IPS DF 19.7 (cell line): Measurements from ENCODE around the gene HSD17B14.
A peak's percentile ranks its signal among the peaks of the same experiment; 100 is the strongest.
"Not testable (repeated sequence)": the region's sequence is repeated elsewhere in the genome, so short reads cannot be mapped to it uniquely, and the experiment has no call there.

ENCODE experiments used
- DNase-seq: peaks from one replicate; pipeline ENCODE4 v3.0.0-alpha.2; 2013; ENCODE audit warnings: low read depth, low spot score

HSD17B14 gene

GRCh38 chr19:48867746-48868113 is 31.4 kb upstream of the HSD17B14 start:
- no peak for DNase-seq

DNA sequence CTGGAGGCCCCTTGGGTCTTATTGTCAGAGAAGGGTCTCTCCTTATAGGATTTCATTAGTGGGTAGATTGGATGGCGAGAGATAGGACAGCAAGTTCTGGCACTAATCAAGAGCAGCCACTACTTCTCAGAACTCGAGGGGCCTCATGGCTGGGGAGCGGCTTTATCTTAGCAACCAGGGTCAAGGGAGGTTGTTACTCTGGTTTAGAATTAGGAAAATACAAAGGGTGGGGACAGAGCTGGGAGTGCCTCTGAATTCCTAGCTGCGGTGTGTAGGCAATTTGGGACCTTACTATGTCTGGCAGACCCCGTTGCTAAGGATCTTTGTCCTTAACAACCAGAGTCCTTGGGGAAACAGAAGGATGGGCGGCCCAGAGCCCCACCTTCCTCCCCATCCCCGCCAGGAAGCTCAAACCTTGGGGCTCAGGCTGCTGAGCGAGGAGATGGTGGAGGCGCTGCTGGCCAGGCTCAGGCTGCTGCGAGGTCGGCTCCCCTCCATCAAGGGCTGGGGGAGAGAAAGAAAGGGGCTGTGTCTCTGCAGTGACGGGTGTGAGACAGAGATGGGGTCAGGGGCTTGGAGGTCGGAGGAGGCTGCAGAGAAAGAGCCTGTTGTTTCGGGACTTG is 30.9 kb upstream of the HSD17B14 start:
- DNase-seq: no peak

DNA sequence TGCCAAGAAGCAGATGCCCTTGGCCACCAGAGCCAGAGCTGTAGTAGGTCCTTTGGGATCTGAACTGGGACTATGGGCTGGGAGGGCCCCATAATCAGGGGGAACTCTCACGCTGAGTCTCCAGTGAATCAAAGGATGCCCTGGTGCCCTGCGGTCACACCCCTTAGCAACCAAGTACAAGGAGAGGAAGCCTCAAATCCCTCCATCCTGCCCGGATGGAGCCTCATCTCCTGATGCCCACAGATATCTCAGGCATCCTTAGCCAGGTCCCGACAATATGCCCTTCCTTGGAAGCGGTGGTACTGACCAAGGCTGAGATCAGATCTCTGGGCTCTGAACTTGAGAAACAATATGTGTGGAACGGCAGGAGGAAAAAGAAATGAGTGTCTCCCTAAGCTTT is 30.4 kb upstream of the HSD17B14 start:
- no peak for DNase-seq

GRCh38 chr19:48862827-48863226 is 26.5 kb upstream of the HSD17B14 start:
- no peak for DNase-seq

DNA sequence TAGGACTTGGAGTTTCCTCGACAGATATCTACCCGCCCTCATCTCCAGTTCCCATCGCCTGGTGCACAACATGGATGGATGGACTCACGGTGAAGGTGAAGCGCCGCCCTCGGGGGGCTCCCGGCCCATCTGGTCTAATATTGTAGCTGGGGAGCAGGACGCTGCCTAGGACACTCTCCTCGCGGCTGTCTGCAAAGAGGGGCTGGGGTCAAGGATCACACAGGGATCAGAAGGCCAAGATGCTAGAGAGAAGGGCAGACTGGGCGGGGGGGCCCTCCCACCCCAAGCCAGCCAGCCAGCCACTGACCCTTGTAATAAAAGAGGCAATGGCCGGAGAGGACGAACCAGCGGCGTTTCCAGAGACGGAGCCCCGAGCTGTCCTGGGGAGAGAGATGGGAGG is 25.0 kb upstream of the HSD17B14 start:
- DNase-seq: no peak

- DNase-seq: no peak
Observed at GRCh38 chr19:48859711-48860572, 23.7 kb upstream of the HSD17B14 start.

DNA sequence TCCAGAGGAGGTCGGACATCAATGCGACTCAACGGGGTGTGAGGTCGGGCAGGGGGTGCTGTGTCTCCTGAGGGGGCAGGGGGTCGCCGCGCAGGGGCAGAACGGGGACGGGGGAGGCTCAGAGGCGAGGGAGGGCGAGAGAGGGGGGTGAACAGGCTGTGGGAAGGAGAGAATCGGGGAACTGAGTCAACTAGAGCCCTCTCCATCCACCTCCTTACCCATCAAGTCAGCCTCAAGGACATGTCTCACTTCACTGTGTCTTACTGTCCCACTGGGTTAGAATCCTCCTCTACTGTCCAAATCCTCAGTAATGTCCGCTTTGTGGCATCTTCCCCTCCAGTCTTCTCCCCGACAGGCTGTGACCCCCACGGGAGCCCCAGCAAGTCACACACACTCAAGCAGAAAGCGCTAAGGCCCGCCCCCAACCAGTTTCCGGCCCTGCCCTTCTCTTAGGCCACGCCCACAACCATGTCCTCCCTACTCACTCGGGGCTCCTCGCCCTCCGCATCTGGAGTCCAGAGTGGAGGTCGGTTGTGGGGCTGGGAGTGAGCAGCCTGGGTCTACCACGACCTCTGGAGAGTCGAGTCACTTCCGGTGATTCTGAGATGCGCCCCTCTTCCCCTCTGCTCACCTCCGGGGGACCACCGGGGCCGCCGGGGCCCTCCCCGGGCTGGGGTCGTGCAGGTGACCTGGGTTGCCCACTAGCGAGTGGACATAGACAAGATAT is 22.9 kb upstream of the HSD17B14 start:
- DNase-seq: no peak

GRCh38 chr19:48856921-48857320 is 20.6 kb upstream of the HSD17B14 start:
- DNase-seq: no peak

DNA sequence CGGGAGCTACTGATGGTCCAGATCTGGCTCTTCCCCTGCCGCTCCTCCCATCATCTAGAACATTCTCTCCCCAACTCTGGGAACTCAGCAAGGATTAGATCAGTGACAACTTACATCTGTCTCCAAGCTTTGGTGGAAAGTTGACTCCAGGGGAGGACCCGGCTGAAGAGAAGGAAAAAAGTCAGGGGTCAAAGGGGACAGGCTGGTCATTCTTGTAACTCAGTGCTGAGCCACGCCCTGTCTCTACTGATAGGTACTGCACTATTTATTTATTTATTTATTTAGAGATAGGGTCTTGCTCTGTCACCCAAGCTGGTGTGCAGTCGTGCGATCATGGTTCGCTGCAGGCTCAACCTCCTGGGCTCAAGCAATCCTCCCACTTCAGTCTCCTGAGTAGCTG is 17.8 kb upstream of the HSD17B14 start:
- no peak for DNase-seq

- DNase-seq: no peak
Observed at GRCh38 chr19:48853483-48853882, 17.2 kb upstream of the HSD17B14 start.

- DNase-seq: no peak
Observed at GRCh38 chr19:48852292-48852691, 16.0 kb upstream of the HSD17B14 start.

DNA sequence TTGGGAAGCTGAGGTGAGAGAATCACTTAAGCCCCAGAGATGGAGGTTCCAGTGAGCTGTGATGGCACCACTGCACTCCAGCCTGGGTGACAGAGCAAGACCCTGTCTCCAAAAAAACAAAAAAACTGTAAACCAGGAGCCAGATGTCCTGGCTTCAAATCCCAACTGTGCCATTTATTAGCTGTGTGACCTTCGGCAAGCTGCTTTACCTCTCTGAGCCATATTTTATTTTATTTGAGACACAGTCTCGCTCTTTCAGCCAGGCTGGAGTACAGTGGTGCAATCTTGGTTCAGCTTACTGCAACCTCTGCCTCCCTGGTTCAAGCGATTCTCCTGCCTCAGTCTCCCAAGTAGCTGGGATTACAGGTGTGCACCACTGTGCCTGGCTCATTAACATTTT is 10.4 kb upstream of the HSD17B14 start:
- DNase-seq: not testable (repeated sequence)

- no peak for DNase-seq
Observed at GRCh38 chr19:48845384-48845783, 9.1 kb upstream of the HSD17B14 start.

DNA sequence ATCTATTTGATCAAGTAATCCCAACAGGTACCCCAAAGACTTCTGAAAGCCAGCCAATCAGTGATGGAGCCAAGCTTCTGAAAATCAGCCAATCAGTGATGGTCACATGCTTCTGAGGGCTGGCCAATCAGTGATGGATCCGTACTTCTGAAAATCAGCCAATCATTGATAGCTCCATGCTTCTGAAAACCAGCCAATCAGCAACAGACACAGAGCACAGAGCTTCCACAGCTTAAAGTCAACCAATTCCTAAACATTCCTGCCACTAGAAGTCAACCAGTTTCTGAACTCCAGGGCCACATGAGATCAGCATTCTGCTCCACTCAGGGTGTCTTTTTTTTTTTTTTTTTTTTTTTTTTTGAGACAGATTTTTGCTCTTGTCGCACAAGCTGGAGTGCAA is 8.2 kb upstream of the HSD17B14 start:
- no peak for DNase-seq

- no peak for DNase-seq
Observed at GRCh38 chr19:48842789-48843162, 6.5 kb upstream of the HSD17B14 start.

DNA sequence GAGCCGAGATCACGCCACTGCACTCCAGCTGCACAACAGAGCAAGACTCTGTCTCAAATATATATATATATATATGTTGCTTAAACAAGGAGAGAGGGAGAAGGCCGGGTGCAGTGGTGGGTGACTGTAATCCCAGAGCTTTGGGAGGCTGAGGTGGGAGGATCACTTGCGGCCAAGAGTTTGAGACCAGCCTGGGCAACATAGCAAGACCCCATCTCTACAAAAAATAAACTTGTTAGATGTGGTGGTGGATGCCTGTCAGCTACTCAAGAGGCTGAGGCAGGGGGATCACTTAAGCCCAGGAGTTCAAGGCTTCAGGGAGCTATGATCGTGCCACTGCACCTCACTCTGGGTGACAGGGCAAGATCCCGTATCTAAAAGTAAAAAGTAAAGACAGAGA is 5.3 kb upstream of the HSD17B14 start:
- DNase-seq: no peak

DNA sequence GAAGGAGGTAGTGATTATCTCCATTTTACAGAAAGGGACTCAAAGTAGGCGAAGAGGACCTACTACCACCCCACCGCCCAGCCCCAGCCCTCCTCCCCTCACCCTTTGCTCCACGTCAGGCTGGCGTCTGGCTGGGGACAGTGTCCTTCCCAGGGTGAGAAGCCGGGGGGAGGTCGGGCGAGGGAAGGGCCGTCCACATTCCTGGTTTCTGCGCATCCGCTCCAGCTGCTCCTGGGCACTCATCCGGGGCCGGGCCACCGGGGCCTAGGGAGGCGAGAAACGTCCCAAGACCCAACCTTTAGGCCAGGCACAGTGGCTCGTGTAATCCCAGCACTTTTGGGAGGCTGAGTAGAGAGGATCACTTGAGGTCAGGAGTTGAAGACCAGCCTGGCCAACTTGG is 4.8 kb upstream of the HSD17B14 start:
- DNase-seq: no peak

DNA sequence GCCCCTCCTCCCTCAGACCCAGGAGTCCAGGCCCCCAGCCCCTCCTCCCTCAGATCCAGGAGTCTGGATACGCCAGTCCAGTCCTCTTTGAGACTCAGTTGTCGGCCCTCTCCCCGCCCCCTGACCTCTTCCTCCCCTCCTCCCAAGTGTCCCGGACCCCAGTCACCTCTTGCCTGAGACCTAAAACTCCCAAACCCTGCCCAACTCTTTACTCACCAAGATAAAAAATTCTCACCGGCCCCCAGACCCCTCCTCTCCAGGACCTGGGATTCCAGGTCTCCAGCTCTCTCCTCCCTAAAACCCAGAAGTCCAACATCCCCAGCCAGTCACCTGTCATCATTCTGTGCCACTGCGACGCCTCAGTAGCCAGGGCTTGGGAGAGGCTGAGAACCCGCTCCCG is 1.4 kb upstream of the HSD17B14 start:
- no peak for DNase-seq

DNA sequence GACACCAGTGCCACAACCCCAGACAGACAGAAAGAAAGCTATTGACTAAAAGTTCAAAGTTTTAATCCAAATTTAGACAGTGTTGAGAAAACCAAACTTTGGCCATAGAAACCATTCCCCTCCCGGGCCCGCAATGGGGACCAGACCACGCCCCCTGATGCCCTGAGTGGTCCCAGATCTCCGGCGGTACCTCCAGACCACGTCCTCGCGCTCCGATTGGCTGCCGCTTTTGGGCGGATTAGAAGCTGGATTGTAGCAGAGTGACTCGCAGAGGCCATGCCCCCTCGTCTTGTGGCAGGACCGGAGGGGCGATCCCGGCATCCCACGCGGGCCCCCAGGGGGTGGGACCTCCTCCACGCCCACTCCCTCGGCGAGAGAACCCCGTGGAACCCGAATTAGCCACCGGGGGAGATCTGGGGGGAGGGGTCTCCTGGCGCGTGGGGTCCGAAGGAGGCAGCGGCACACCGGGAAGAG is 797 bp upstream of the HSD17B14 start:
- DNase-seq: peak; percentile 92

GRCh38 chr19:48835734-48836088 is 580 bp downstream of the HSD17B14 start:
- DNase-seq: no peak

GRCh38 chr19:48833977-48834376 is 2.3 kb downstream of the HSD17B14 start:
- no peak for DNase-seq

GRCh38 chr19:48833049-48833448 is 3.2 kb downstream of the HSD17B14 start:
- DNase-seq: no peak

GRCh38 chr19:48830965-48831364 is 5.3 kb downstream of the HSD17B14 start:
- DNase-seq: no peak
